Lower leg skin (tissue), 4 donors: ENCODE data around the gene TMPRSS6. TPM values are rescaled to one million over a fixed set of nuclear protein-coding genes. Genes with fewer than 3 reads are reported as not detected.
"Not testable (repeated sequence)": the region's sequence is repeated elsewhere in the genome, so short reads cannot be mapped to it uniquely, and the experiment has no call there.

Experiments used
- DNase-seq, 2 donors: peaks; one replicate each; pipeline ENCODE4 v3.0.0-alpha.2; 2019; ENCODE audit warnings: low spot score in 2 of 2
- H3K4me3 ChIP-seq: fragments of 200-600 bp; sonication (generic); 2 replicates; pipeline ENCODE4 v1.5.1; 2017; ENCODE audit warnings: mild to moderate bottlenecking, low read depth; ENCODE audit not compliant: poor library complexity, severe bottlenecking
- POLR2A ChIP-seq, 2 donors: fragments of 450-650 bp; IDR thresholded peaks; one replicate each; pipeline ENCODE4 v1.6.1; 2016 to 2017; ENCODE audit warnings: antibody characterized with exemption in 2 of 2, mild to moderate bottlenecking in 1 of 2, moderate library complexity in 1 of 2
- WGBS, 2 donors: methylation state at CpG; one replicate each; pipeline ENCODE4 v1.1.5; 2018; 5-methylcytosine and 5-hydroxymethylcytosine counted together
- intact Hi-C: fragments of 100-400 bp; cut with DNase I; formaldehyde crosslinking; loops from one replicate; pipeline ENCODE4 v1.15.0; 2023; ENCODE audit warnings: low total_unique reads
- total RNA-seq, 4 donors: library from RNA; depleted of rRNA; stranded (reverse); fragments of >200 nt; gene quantifications; one replicate each; pipeline ENCODE4 v1.1.0, GENCODE V29; 2016
- TF ChIP-seq, protein P1 (sequence below), 3 donors: fragments of 450-650 bp; IDR thresholded peaks; one replicate each; pipeline ENCODE4 v1.5.1; 2016; ENCODE audit warnings: antibody characterized with exemption in 3 of 3, mild to moderate bottlenecking in 3 of 3, moderate library complexity in 2 of 3

Gene TMPRSS6
- total RNA-seq, 4 donors from 2014 or later: 0.65 to 7.5 (median 2.8) TPM

DNA sequence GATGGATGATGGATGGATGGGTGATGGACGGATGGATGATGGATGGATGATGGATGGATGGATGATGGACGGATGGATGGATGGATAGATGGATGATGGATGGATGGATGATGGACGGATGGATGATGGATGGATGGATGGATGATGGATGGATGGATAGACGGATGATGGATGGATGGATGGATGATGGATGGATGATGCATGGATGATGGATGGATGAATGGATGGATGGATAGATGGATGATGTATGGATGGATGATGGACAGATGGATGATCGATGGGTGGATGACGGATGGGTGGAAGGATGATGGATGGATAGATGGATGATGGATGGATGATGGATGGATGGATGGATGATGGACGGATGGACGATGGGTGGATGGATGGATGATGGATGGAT, 36.8 kb downstream of the TMPRSS6 start:
- no peak for TF ChIP-seq POLR2A (IDR thresholded peaks at IDR 0.05)
- TF ChIP-seq, protein P1, sequence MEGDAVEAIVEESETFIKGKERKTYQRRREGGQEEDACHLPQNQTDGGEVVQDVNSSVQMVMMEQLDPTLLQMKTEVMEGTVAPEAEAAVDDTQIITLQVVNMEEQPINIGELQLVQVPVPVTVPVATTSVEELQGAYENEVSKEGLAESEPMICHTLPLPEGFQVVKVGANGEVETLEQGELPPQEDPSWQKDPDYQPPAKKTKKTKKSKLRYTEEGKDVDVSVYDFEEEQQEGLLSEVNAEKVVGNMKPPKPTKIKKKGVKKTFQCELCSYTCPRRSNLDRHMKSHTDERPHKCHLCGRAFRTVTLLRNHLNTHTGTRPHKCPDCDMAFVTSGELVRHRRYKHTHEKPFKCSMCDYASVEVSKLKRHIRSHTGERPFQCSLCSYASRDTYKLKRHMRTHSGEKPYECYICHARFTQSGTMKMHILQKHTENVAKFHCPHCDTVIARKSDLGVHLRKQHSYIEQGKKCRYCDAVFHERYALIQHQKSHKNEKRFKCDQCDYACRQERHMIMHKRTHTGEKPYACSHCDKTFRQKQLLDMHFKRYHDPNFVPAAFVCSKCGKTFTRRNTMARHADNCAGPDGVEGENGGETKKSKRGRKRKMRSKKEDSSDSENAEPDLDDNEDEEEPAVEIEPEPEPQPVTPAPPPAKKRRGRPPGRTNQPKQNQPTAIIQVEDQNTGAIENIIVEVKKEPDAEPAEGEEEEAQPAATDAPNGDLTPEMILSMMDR (IDR thresholded peaks at IDR 0.05): no peak

DNA sequence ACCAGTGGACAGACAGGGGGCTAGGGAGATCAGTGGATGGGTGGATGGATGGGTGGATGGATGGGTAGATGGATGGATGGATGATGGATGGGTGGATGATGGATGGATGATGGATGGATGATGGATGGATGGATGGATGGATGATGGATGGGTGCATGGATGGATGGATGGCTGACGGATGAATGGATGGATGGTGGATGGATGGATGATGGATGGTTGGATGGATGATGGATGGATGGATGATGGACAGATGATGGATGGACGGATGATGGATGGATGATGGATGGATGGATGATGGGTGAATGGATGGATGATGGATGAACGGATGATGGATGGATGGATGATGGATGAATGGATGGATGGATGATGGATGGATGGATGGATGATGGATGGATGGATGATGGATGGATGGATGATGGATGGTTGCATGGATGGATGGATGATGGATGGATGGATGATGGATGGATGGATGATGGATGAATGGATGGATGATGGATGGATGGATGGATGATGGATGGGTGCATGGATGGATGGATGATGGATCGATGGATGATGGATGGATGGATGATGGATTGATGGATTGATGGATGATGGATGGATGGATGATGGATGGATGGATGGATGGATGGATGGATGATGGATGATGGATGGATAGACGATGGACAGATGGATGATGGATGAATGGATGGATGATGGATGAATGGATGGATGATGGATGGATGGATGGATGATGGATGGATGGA, 37.5 kb downstream of the TMPRSS6 start:
- WGBS, 2 donors: 93 to 96% methylated on average over 5 of the region's 5 CpGs
- intact Hi-C loops, DNase-seq, H3K4me3 ChIP-seq: not testable (repeated sequence)

More for the DNA sequence above, 36.8 kb downstream of the TMPRSS6 start:
- 91 to 92% methylated on average over 8 of the region's 8 CpGs for WGBS, 2 donors
- intact Hi-C loops: no loop called here
- no peak overlapping the region for H3K4me3 ChIP-seq
- no peak for DNase-seq

DNA sequence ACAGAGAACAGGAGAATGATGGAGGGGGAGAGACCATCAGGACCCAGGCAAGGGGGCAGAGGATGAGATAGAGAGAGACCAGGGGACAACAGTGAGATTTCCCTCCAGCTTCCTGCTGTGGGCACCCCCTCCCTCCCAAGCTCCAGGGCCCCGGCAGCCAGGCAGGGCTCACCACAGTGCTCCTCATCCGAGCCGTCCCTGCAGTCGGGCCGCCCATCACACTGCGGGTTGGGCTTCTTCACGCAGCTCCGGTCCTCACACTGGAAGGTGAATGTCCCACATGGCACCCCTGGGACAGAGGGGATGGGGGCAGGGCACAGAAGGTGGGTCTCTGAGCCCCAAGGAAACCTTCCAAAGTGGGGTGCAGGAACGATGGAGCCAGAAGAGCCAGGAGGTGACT, 38.8 kb downstream of the TMPRSS6 start:
- intact Hi-C loops: no loop called here
- no peak overlapping the region for H3K4me3 ChIP-seq
- DNase-seq: no peak
- TF ChIP-seq POLR2A (IDR thresholded peaks at IDR 0.05): no peak
- TF ChIP-seq, protein P1 (IDR thresholded peaks at IDR 0.05): no peak
- 67 to 73% methylated on average over 3 to 6 of the region's 9 CpGs for WGBS, 2 donors

DNA sequence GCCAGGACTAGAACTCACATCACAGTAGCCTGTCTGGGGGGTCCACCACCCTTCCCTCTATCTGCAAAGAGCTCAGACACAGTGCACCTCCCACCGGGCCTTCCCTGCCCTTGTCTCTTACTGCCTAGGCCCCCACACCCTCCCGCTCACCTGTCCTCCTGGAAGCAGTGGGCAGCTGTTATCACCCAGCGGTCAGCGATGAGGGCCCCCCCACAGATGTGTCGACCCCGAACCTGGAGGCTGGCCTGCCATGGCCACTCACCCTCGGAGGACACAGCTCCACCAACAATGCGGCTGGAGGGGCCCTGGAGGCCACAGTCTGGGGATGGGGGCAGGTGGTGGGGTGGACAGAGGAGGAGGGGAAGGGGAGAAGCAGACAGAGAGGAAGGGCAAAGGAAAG, 39.2 kb downstream of the TMPRSS6 start:
- no peak for TF ChIP-seq POLR2A (IDR thresholded peaks at IDR 0.05)
- TF ChIP-seq, protein P1 (IDR thresholded peaks at IDR 0.05): no peak
- no peak for DNase-seq
- 73 to 76% methylated on average over 8 of the region's 8 CpGs for WGBS, 2 donors
- no peak overlapping the region for H3K4me3 ChIP-seq
- intact Hi-C loops: no loop called here

DNA sequence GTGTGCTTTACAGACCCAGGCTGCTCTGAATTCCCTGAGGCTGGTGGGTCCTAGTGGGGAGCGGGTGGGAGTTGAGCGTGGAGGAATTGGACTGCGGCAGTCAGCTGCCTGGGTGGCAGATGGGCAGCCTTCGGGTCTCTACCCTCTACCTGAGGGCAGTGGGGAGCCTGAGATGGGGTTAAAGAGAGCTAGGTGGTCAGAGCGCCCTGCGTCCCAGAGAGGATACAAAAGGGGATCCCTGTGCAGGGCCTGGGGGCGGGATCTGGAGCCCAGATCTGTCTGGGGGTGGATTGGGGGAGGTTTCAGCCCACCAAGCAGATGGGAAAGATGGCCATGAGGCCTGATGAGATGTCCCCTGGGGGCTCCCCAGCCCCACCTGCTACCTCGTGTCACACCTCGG, 39.8 kb downstream of the TMPRSS6 start:
- WGBS, 2 donors: 77 to 78% methylated on average over 9 of the region's 9 CpGs
- intact Hi-C loops: no loop called here
- DNase-seq: no peak
- H3K4me3 ChIP-seq: no peak overlapping the region
- no peak for TF ChIP-seq POLR2A (IDR thresholded peaks at IDR 0.05)
- TF ChIP-seq, protein P1 (IDR thresholded peaks at IDR 0.05): no peak

DNA sequence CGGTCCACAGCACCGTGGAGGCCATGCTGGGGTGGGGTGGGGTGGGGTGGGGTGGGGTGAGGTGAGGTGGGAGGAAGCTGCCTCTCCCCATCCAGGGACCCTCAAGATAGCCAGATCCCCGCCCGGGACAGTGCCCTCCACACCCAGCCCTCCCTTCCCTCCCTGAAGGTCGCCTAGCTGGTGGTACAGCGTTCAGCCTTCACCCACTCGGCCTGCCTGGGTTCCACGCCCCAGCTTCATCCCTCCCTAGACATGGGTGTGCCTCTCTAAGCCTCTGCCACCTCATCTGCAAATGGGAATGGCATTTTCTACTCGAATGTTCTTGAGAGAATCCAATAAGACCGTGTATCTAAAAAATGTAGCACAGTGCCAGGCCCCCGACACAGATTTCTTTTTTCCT, 40.2 kb downstream of the TMPRSS6 start:
- no peak overlapping the region for H3K4me3 ChIP-seq
- 16 to 22% methylated on average over 8 to 11 of the region's 11 CpGs for WGBS, 2 donors
- no peak for TF ChIP-seq POLR2A (IDR thresholded peaks at IDR 0.05)
- TF ChIP-seq, protein P1 (IDR thresholded peaks at IDR 0.05): no peak
- intact Hi-C loops: no loop called here
- DNase-seq: no peak
